Smooth muscle cell (in vitro differentiated cells): ENCODE results near the gene ERRFI1. TPM values are rescaled to one million over a fixed set of nuclear protein-coding genes. Genes with fewer than 3 reads are reported as not detected.

Experiments
- DNase-seq: peaks from one replicate; lab custom pipeline; 2025; ENCODE audit not compliant: unreplicated experiment; lab: John Stamatoyannopoulos, UW
- H2AFZ ChIP-seq: fragments of 200-600 bp; sonication (generic); 2 replicates; pipeline ENCODE4 v1.6.0; 2016; ENCODE audit warnings: antibody characterized with exemption, low read depth, mild to moderate bottlenecking
- H3F3A ChIP-seq: fragments of 200-600 bp; sonication (generic); 2 replicates; pipeline ENCODE4 v1.6.0; 2017; ENCODE audit warnings: antibody characterized with exemption, low read depth
- H3K27ac ChIP-seq: fragments of 200-600 bp; sonication (generic); 2 replicates; pipeline ENCODE4 v1.5.1; 2016; ENCODE audit warnings: low read depth, mild to moderate bottlenecking
- H3K27me3 ChIP-seq: fragments of 200-600 bp; sonication (generic); 2 replicates; pipeline ENCODE4 v1.6.1; 2016; ENCODE audit warnings: low read depth, mild to moderate bottlenecking
- H3K36me3 ChIP-seq: fragments of 200-600 bp; sonication (generic); 2 replicates; pipeline ENCODE4 v1.5.1; 2016; ENCODE audit warnings: low read depth
- H3K4me1 ChIP-seq: fragments of 200-600 bp; sonication (generic); 2 replicates; pipeline ENCODE4 v1.5.1; 2016; ENCODE audit warnings: low read depth
- H3K4me2 ChIP-seq: fragments of 200-600 bp; sonication (generic); 2 replicates; pipeline ENCODE4 v1.6.0; 2016; ENCODE audit warnings: mild to moderate bottlenecking
- H3K4me3 ChIP-seq: fragments of 200-600 bp; sonication (generic); 2 replicates; pipeline ENCODE4 v1.5.1; 2016; ENCODE audit warnings: mild to moderate bottlenecking
- H3K79me2 ChIP-seq: fragments of 200-600 bp; sonication (generic); 2 replicates; pipeline ENCODE4 v1.6.0; 2016; ENCODE audit warnings: low read depth, mild to moderate bottlenecking
- H3K9ac ChIP-seq: fragments of 200-600 bp; sonication (generic); 2 replicates; pipeline ENCODE4 v1.6.0; 2016; ENCODE audit warnings: low read depth
- H3K9me3 ChIP-seq: fragments of 200-600 bp; sonication (generic); replicated peaks from 2 replicates; pipeline ENCODE4 v1.5.1; 2016; ENCODE audit warnings: low read depth
- H4K20me1 ChIP-seq: fragments of 200-600 bp; sonication (generic); 2 replicates; pipeline ENCODE4 v1.6.0; 2016; ENCODE audit warnings: low read depth
- CTCF ChIP-seq: fragments of 200-600 bp; sonication (generic); IDR thresholded peaks from 2 replicates; pipeline ENCODE4 v1.5.1; 2017; ENCODE audit warnings: borderline replicate concordance, mild to moderate bottlenecking, antibody characterized with exemption; ENCODE audit not compliant: insufficient read depth, poor library complexity, severe bottlenecking
- WGBS: methylation state at CpG from one replicate; pipeline ENCODE4 v1.1.7; 2016; ENCODE audit warnings: low lambda C conversion rate; 5-methylcytosine and 5-hydroxymethylcytosine counted together
- polyA plus RNA-seq: library from polyadenylated mRNA; unstranded; fragments of >200 nt; fragmentation: Nextera tagmentation; extraction: Ambion mirVana; gene quantifications from 2 replicates; pipeline ENCODE4 v1.2.1, GENCODE V29; 2016
- total RNA-seq: library from RNA; depleted of rRNA; stranded (reverse); fragments of >200 nt; gene quantifications from 2 replicates; pipeline ENCODE4 v1.2.3, GENCODE V29; 2014

ERRFI1 gene
- total and polyA plus RNA-seq, 2 experiments from 2014 or later, result 81.6 to 184 TPM

GRCh38 chr1:8025061-8025670, 943 bp downstream of the ERRFI1 start:
- H3K9ac ChIP-seq, result peak overlapping the region; percentile 90
- 2% methylated on average over 19 of the region's 19 CpGs for WGBS
- no peak overlapping the region for H2AFZ ChIP-seq
- no peaks in the 10 kb centered on the region for H3K27me3 ChIP-seq
- no peaks in the 10 kb centered on the region for H3K9me3 ChIP-seq
- H3K4me3 ChIP-seq, result peak overlapping the region; percentile 89
- H3K4me2 ChIP-seq, result peak overlapping the region; percentile 94
- no peak for DNase-seq
- no peak for TF ChIP-seq CTCF
- peak overlapping the region; percentile 93 for H3K27ac ChIP-seq
- peaks cover 72% of the 10 kb centered on the region for H3K4me1 ChIP-seq
- H4K20me1 ChIP-seq, result peaks cover 59% of the 10 kb centered on the region
- peaks cover 59% of the 10 kb centered on the region for H3K79me2 ChIP-seq
- no peaks in the 10 kb centered on the region for H3K36me3 ChIP-seq
- H3F3A ChIP-seq, result peaks cover 23% of the 10 kb centered on the region

DNA sequence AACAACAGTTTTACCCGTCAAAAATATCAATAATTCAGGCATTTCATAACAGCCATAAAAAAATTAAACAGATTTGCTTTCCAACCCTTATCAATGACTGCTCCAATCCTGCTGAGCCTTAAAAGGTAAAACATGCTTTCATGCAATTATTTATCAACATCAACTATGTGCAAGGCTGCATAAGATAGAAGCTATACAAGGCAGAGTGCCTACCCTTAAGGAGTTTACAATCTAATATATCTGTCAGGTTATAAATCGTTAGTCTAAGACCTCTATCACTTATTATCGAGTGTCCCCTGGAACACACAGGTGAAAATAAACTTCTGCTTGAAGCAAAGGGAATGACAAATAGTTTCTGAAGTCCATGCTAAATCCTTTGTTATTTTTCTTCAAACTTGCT, 1.8 kb downstream of the ERRFI1 start:
- peaks cover 80% of the 10 kb centered on the region for H3K4me1 ChIP-seq
- H3K4me2 ChIP-seq, result peak overlapping the region; percentile 94
- H3K9ac ChIP-seq, result peak overlapping the region; percentile 90
- no peaks in the 10 kb centered on the region for H3K9me3 ChIP-seq
- peaks cover 67% of the 10 kb centered on the region for H4K20me1 ChIP-seq
- no peak overlapping the region for H2AFZ ChIP-seq
- no peak for DNase-seq
- peak overlapping the region; percentile 93 for H3K27ac ChIP-seq
- H3K4me3 ChIP-seq, result peak overlapping the region; percentile 89
- H3K36me3 ChIP-seq, result no peaks in the 10 kb centered on the region
- H3K27me3 ChIP-seq, result no peaks in the 10 kb centered on the region
- WGBS, result 61% methylated on average over 3 of the region's 3 CpGs
- no peak for TF ChIP-seq CTCF
- peaks cover 31% of the 10 kb centered on the region for H3F3A ChIP-seq
- peaks cover 67% of the 10 kb centered on the region for H3K79me2 ChIP-seq

GRCh38 chr1:8023995-8024313, 2.2 kb downstream of the ERRFI1 start:
- H3K36me3 ChIP-seq, result no peaks in the 10 kb centered on the region
- 44% methylated on average over 1 of the region's 1 CpG for WGBS
- H3K4me3 ChIP-seq, result peak overlapping the region; percentile 89
- peak overlapping the region; percentile 93 for H3K27ac ChIP-seq
- H2AFZ ChIP-seq, result no peak overlapping the region
- no peaks in the 10 kb centered on the region for H3K27me3 ChIP-seq
- no peaks in the 10 kb centered on the region for H3K9me3 ChIP-seq
- peak overlapping the region; percentile 94 for H3K4me2 ChIP-seq
- peaks cover 71% of the 10 kb centered on the region for H4K20me1 ChIP-seq
- peaks cover 35% of the 10 kb centered on the region for H3F3A ChIP-seq
- no peak for DNase-seq
- TF ChIP-seq CTCF, result no peak
- peak overlapping the region; percentile 90 for H3K9ac ChIP-seq
- H3K4me1 ChIP-seq, result peaks cover 80% of the 10 kb centered on the region
- H3K79me2 ChIP-seq, result peaks cover 71% of the 10 kb centered on the region
